Adrenal gland (tissue), 5 donors: ENCODE data around the gene FBLN1.

Experiments used
- POLR2A ChIP-seq, 2 donors: fragments of 450-650 bp; IDR thresholded peaks; one replicate each; pipeline ENCODE4 v1.6.1; 2017; ENCODE audit warnings: antibody characterized with exemption in 2 of 2, mild to moderate bottlenecking in 2 of 2, moderate library complexity in 1 of 2
- TF ChIP-seq, protein P1 (sequence below), 6 experiments: fragments of 450-650 bp in 4 of 6; fragments of 200-600 bp in 2 of 6; sonication (generic) in 1 of 6; IDR thresholded peaks; 1 replicate in 5 of 6; 2 replicates in 1 of 6; pipeline versions ENCODE4 v1.5.1 to v1.8.0; 2016 to 2021; ENCODE audit warnings: antibody characterized with exemption in 6 of 6, mild to moderate bottlenecking in 2 of 6, moderate library complexity in 1 of 6
- donor health status: DM: no; HTN: no; CAD: no.

- TF ChIP-seq, protein P1, sequence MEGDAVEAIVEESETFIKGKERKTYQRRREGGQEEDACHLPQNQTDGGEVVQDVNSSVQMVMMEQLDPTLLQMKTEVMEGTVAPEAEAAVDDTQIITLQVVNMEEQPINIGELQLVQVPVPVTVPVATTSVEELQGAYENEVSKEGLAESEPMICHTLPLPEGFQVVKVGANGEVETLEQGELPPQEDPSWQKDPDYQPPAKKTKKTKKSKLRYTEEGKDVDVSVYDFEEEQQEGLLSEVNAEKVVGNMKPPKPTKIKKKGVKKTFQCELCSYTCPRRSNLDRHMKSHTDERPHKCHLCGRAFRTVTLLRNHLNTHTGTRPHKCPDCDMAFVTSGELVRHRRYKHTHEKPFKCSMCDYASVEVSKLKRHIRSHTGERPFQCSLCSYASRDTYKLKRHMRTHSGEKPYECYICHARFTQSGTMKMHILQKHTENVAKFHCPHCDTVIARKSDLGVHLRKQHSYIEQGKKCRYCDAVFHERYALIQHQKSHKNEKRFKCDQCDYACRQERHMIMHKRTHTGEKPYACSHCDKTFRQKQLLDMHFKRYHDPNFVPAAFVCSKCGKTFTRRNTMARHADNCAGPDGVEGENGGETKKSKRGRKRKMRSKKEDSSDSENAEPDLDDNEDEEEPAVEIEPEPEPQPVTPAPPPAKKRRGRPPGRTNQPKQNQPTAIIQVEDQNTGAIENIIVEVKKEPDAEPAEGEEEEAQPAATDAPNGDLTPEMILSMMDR (IDR thresholded peaks at IDR 0.05): no peak
- no peak for TF ChIP-seq POLR2A (IDR thresholded peaks at IDR 0.05)
Observed at GRCh38 chr22:45639747-45640102, 137.0 kb downstream of the FBLN1 start.
